ENCODE measurements around the gene GOLGA8K.
"Not testable (repeated sequence)": the region's sequence is repeated elsewhere in the genome, so short reads cannot be mapped to it uniquely, and the experiment has no call there.

GOLGA8K gene

DNA sequence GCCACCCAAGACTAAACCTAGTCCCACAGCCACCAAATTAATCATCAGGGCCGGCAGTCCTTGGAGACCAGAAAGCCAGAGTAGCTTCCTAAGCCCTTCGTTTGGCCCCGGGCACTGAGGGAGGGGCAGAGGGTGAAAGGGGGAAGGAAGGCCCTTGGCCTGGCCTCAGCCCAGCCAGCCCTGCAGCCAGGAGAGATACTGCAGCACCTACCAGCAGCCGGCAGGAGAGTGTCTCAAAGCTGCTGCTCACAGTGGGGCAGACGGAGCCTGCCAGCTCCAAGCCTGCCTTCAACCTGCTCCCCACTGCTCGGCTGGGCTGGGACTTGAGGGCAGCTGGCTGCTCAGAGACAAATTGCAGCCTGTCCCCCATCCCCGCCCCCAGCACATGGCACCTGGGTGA lies 50.3 kb downstream of the GOLGA8K start:
- not testable (repeated sequence) for H3K27ac ChIP-seq

DNA sequence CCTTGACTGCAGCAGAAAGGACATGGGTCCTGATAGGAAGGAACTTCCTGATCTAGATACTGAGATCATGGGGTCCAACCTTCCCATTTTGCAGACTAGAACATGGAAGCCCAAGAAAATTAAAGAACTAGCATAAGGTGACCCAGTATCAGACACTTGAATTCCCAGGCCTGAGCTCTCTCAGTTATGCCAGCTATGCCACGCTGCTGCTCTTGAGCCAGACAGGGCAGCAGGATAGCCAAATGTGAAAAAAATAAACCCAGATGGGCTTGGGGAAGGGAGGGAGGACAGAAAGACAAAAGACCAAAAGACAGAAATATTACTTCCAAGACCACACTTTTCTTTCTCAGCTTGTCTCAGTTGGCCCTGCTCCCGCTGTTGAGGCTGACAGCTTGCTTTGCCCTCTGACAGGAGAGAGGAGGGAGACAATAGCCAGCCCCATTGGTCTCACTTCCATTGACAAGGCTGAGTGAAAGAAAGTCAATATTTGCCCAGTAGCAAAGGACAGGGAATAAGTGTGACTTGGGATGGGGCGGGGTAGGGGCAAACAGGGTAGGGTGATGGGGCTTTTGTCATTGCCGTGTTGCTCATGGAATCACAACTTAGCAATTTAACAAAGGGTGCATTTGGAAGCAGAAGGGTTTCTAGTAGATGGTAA lies 52.4 kb downstream of the GOLGA8K start:
- H3K27ac ChIP-seq = not testable (repeated sequence)

DNA sequence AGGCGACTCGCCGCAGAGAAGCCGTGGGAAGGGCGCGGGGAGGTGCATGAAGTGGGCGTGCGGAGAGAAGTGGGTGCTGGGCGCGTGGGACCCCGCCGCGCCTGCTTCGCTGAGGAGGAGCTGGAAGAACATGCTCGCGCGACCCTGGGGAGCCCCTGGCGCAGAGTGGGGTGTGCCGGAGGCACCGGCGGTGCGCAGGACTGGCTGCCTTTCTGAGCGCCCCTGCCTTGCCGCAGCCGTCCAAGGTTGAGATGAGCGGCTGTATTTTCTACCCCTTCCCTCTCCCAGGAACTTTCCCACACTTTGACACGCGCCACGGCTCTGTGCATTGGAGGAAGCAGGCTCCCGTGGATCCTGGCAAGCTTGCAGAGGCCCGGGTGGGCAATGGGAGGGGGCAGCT lies 56.1 kb downstream of the GOLGA8K start:
- not testable (repeated sequence) for H3K27ac ChIP-seq

DNA sequence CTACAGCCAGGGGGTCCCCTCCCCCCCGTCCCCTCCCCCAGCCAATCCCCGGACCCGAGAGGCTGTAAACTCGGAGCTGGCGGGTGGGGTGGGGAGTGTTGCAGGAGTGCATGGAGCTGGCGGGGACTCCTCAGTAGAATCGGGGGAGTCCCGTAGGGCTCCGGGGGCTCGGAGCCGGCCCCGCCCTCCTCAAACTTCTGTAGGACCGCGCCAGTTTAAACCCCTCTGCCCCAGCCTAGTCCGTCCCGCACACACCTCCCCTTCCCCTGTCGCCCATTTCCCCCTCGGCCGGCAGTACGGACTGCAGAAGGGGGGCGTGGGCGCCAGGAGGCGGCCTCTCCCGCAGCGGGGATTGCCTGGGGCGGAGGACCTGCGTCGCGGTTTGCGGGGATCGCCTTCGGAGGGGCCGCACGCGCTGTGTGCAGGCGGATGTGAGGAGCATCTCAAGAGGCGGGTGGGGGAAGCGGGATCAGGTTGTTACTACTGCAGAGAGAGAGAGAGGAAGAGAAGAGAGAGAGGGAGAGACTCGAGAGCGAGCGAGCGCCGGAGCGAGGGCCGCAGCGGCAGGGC lies 57.0 kb downstream of the GOLGA8K start:
- not testable (repeated sequence) for H3K27ac ChIP-seq

DNA sequence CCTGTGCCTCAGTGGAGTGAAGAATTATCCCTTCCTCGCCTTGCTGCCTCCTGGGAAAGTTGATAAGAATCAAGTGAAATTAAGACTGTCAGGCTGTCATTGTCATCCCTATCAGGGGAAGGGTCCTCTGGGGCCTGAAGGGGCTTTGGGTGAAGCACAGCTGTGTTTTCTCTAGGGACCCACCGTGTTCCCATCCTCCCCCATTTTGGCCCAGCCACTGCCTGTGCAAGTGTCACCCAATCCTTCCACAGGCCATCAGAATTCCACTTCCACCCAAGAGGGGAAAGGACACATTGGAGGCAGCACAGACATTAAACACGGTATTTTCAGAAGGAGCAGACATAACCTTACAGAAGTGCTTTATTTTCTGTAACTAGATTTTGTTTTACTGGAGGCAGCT lies 59.2 kb downstream of the GOLGA8K start:
- not testable (repeated sequence) for H3K27ac ChIP-seq
